ENCODE data around the gene RANBP6. TPM values are rescaled to one million over a fixed set of nuclear protein-coding genes. Genes with fewer than 3 reads are reported as not detected.

Gene RANBP6

DNA sequence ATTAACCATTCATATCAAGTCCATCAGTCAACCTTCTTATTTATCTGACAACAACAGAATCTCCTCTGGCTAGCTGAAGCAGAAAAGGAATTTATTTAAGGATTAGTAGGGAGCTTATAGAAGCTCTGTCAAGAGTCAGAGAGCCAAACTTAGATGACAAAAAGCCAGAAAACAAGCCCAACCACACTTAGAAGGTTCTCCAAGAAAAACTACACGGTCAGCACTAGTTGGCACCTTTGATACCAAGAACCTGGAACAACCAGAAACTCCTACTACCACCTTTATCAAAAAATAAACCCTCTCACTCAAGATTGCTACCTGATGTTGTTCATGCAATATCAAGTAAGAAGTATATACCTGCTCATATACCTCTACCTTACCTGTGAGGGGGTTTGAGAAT lies 36.9 kb downstream of the RANBP6 start:
- DNase-seq, result no peak
- Histone ChIP-seq H3K27me3 (ENCODE audit: control insufficient read depth in 1 of 2, insufficient read depth in 1 of 2, low read length in 2 of 2) (no peaks in the 10 kb centered on the region), H3K23ac (ENCODE audit: low read length in 2 of 2) (no peak overlapping the region), H4K91ac (ENCODE audit: low read length) (no peak overlapping the region), H2BK5ac (ENCODE audit: low read depth, low read length, poor library complexity, severe bottlenecking) (no peak overlapping the region), H3K4ac (ENCODE audit: low read depth in 1 of 2, low read length in 2 of 2) (no peak overlapping the region), H3K9ac (ENCODE audit: low read length) (no peak overlapping the region), H3K4me2 (ENCODE audit: low read length, poor library complexity, severe bottlenecking) (no peak overlapping the region), H2BK12ac (ENCODE audit: low read length in 2 of 2) (no peak overlapping the region), H3K36me3 (ENCODE audit: control insufficient read depth in 1 of 2, insufficient read depth in 2 of 2, low read depth in 1 of 2, low read length in 2 of 2) (peaks cover 6 to 39% of the 10 kb centered on the region in 2 experiments), H3K18ac (ENCODE audit: low read depth in 1 of 2, low read length in 2 of 2) (no peak overlapping the region), H3K79me1 (replicated peaks; ENCODE audit: low read length, poor library complexity, severe bottlenecking) (peaks cover 14% of the 10 kb centered on the region), H3K4me3 (ENCODE audit: insufficient read depth in 1 of 2, low read depth in 1 of 2, low read length in 2 of 2) (no peak overlapping the region), H2AFZ (ENCODE audit: low read depth, low read length) (no peak overlapping the region), H4K8ac (ENCODE audit: low read length) (no peak overlapping the region), H3K4me1 (ENCODE audit: control insufficient read depth, insufficient read depth, low read depth, low read length) (no peaks in the 10 kb centered on the region), H3K14ac (ENCODE audit: low read length in 2 of 2) (no peak overlapping the region), H2AK5ac (ENCODE audit: low read length, severe bottlenecking) (no peak overlapping the region), H2BK15ac (ENCODE audit: low read depth, poor library complexity, severe bottlenecking) (no peak overlapping the region), H3K9me3 (ENCODE audit: control insufficient read depth, low read length) (peaks cover 6% of the 10 kb centered on the region), H3K27ac (ENCODE audit: low read length, poor library complexity, severe bottlenecking) (no peak overlapping the region), H2BK120ac (ENCODE audit: low read depth, low read length) (no peak overlapping the region)
- WGBS, result 100% methylated on average over 1 of the region's 1 CpG

DNA sequence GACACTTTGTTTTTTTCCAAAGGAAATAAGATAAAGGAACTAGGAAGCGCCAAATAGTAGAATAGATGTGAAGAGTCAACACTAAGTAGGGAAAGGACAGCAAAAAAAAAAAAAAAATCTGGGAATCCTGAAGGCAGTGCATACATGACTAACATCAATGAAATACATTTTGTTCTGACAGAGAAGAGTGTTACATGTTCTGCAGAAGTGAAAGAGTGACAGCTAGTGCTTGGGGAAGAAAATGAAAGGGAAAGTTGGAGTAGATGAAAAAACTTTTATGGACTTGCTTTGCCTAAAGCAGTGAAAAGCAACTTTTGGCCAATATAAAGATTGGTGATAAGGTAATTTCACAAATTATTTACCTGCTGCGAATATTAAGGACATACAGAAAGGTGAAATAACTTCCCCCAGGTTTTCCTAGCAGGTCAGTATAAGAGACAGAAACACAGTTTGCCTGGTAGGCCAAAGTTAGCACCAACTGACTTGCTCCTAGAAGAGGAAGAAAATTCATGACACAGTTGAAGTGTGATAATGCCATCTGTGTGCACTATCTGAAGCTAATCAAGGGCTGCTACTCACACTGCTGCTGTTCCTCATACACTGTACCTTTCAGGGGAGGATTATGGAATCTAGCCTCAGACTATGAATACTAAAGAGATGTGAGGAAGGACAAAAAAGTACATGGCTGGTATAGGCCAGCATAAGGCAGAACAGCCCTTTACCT lies 38.6 kb downstream of the RANBP6 start:
- no peak overlapping the region for H2AK5ac ChIP-seq (ENCODE audit: low read length, severe bottlenecking)
- peaks cover 6% of the 10 kb centered on the region for H3K9me3 ChIP-seq (ENCODE audit: control insufficient read depth, low read length)
- WGBS, result 100% methylated on average over 2 of the region's 2 CpGs
- DNase-seq, result peak; percentile 30
- no peak overlapping the region for H3K27ac ChIP-seq (ENCODE audit: low read length, poor library complexity, severe bottlenecking)
- peaks cover 10% of the 10 kb centered on the region for H3K79me1 ChIP-seq (replicated peaks; ENCODE audit: low read length, poor library complexity, severe bottlenecking)
- no peaks in the 10 kb centered on the region for H3K4me1 ChIP-seq (ENCODE audit: control insufficient read depth, insufficient read depth, low read depth, low read length)
- no peak overlapping the region for H3K4me3 ChIP-seq (ENCODE audit: insufficient read depth in 1 of 2, low read depth in 1 of 2, low read length in 2 of 2)
- H3K9ac ChIP-seq (ENCODE audit: low read length), result no peak overlapping the region
- no peak overlapping the region for H2AFZ ChIP-seq (ENCODE audit: low read depth, low read length)
- H2BK5ac ChIP-seq (ENCODE audit: low read depth, low read length, poor library complexity, severe bottlenecking), result no peak overlapping the region
- H3K27me3 ChIP-seq (ENCODE audit: control insufficient read depth in 1 of 2, insufficient read depth in 1 of 2, low read length in 2 of 2), result no peaks in the 10 kb centered on the region
- H3K18ac ChIP-seq (ENCODE audit: low read depth in 1 of 2, low read length in 2 of 2), result no peak overlapping the region
- H4K91ac ChIP-seq (ENCODE audit: low read length), result no peak overlapping the region
- H2BK15ac ChIP-seq (ENCODE audit: low read depth, poor library complexity, severe bottlenecking), result no peak overlapping the region
- H4K8ac ChIP-seq (ENCODE audit: low read length), result no peak overlapping the region
- H3K4me2 ChIP-seq (ENCODE audit: low read length, poor library complexity, severe bottlenecking), result no peak overlapping the region
- H3K4ac ChIP-seq (ENCODE audit: low read depth in 1 of 2, low read length in 2 of 2), result no peak overlapping the region
- no peak overlapping the region for H3K14ac ChIP-seq (ENCODE audit: low read length in 2 of 2)
- H3K36me3 ChIP-seq (ENCODE audit: control insufficient read depth in 1 of 2, insufficient read depth in 2 of 2, low read depth in 1 of 2, low read length in 2 of 2), result peaks cover 4 to 25% of the 10 kb centered on the region in 2 experiments
- H3K23ac ChIP-seq (ENCODE audit: low read length in 2 of 2), result no peak overlapping the region
- H2BK120ac ChIP-seq (ENCODE audit: low read depth, low read length), result no peak overlapping the region
- H2BK12ac ChIP-seq (ENCODE audit: low read length in 2 of 2), result no peak overlapping the region

DNA sequence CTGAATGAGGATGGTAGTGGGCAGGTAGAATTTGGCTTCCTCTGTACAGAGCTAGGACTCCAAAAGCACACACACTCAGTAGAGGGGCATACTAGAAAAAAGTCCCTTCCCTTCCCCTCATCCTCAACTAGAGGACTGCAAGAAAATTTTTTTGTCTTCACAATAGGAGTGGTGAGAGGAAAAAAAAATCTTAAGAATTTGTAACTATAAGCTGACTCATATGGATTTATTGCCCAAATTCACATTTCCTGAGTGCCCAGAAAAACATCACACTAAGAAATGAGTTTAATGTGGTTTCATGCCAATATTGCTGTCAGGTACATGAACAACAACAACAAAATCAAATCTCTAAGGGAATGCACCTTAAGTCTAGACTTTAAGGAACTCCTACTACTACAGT lies 43.7 kb downstream of the RANBP6 start:
- no peak overlapping the region for H2BK120ac ChIP-seq (ENCODE audit: low read depth, low read length)
- H4K8ac ChIP-seq (ENCODE audit: low read length), result no peak overlapping the region
- no peak overlapping the region for H2AFZ ChIP-seq (ENCODE audit: low read depth, low read length)
- H3K9me3 ChIP-seq (ENCODE audit: control insufficient read depth, low read length), result peaks cover 6% of the 10 kb centered on the region
- H2BK12ac ChIP-seq (ENCODE audit: low read length in 2 of 2), result no peak overlapping the region
- no peak overlapping the region for H3K27ac ChIP-seq (ENCODE audit: low read length, poor library complexity, severe bottlenecking)
- no peaks in the 10 kb centered on the region for H3K4me1 ChIP-seq (ENCODE audit: control insufficient read depth, insufficient read depth, low read depth, low read length)
- no peak overlapping the region for H2AK5ac ChIP-seq (ENCODE audit: low read length, severe bottlenecking)
- no peaks in the 10 kb centered on the region for H3K27me3 ChIP-seq (ENCODE audit: control insufficient read depth in 1 of 2, insufficient read depth in 1 of 2, low read length in 2 of 2)
- H3K18ac ChIP-seq (ENCODE audit: low read depth in 1 of 2, low read length in 2 of 2), result no peak overlapping the region
- no peak overlapping the region for H3K9ac ChIP-seq (ENCODE audit: low read length)
- no peak overlapping the region for H2BK15ac ChIP-seq (ENCODE audit: low read depth, poor library complexity, severe bottlenecking)
- H3K36me3 ChIP-seq (ENCODE audit: control insufficient read depth in 1 of 2, insufficient read depth in 2 of 2, low read depth in 1 of 2, low read length in 2 of 2), result peaks cover 4 to 33% of the 10 kb centered on the region in 2 experiments
- H3K4ac ChIP-seq (ENCODE audit: low read depth in 1 of 2, low read length in 2 of 2), result no peak overlapping the region
- H4K91ac ChIP-seq (ENCODE audit: low read length), result no peak overlapping the region
- no peak overlapping the region for H3K23ac ChIP-seq (ENCODE audit: low read length in 2 of 2)
- no peak overlapping the region for H3K4me2 ChIP-seq (ENCODE audit: low read length, poor library complexity, severe bottlenecking)
- H3K79me1 ChIP-seq (replicated peaks; ENCODE audit: low read length, poor library complexity, severe bottlenecking), result peaks cover 15% of the 10 kb centered on the region
- no peak overlapping the region for H2BK5ac ChIP-seq (ENCODE audit: low read depth, low read length, poor library complexity, severe bottlenecking)
- no peak overlapping the region for H3K4me3 ChIP-seq (ENCODE audit: insufficient read depth in 1 of 2, low read depth in 1 of 2, low read length in 2 of 2)
- no peak for DNase-seq
- H3K14ac ChIP-seq (ENCODE audit: low read length in 2 of 2), result no peak overlapping the region

Small RNA genes lying within 50 kb of the gene (small RNA-seq; reads per million reads assigned to genes)
- gene MIR4665 (ENCODE audit: low read depth), result not detected
